GM21737 (cell line): ENCODE data around the gene KRTAP26-1.

Experiments used
- ATAC-seq: cut with Tn5 transposase; IDR thresholded peaks from one replicate; pipeline ENCODE4 v1.9.1; 2021; ENCODE audit warnings: mild to moderate bottlenecking, moderate library complexity; ENCODE audit not compliant: unreplicated experiment

Gene KRTAP26-1

GRCh38 chr21:30320215-30320614 lies at the start of gene KRTAP26-1:
Gene KRTAP26-1, minus strand, starts transcription at chr21:30320315. Its CDS starts 280 bp downstream, at chr21:30320035.
- ATAC-seq = no peak

- no peak for ATAC-seq
Measured at GRCh38 chr21:30355906-30356305, 35.8 kb upstream of the KRTAP26-1 start.

GRCh38 chr21:30354308-30355005 lies 34.3 kb upstream of the KRTAP26-1 start:
- ATAC-seq = no peak

- no peak for ATAC-seq
Measured at GRCh38 chr21:30351534-30351933, 31.4 kb upstream of the KRTAP26-1 start.

GRCh38 chr21:30349572-30349971 lies 29.5 kb upstream of the KRTAP26-1 start:
- ATAC-seq = no peak

- ATAC-seq = no peak
Measured at GRCh38 chr21:30348506-30348905, 28.4 kb upstream of the KRTAP26-1 start, which contains the start of gene KRTAP23-1. Gene KRTAP23-1, minus strand, starts transcription at chr21:30348606. Its CDS starts 0 bp downstream, at chr21:30348606.

GRCh38 chr21:30345014-30345413 lies 24.9 kb upstream of the KRTAP26-1 start:
- no peak for ATAC-seq

- ATAC-seq = no peak
Measured at GRCh38 chr21:30340714-30341573, 20.8 kb upstream of the KRTAP26-1 start.

GRCh38 chr21:30338717-30339116 lies 18.6 kb upstream of the KRTAP26-1 start:
- ATAC-seq = no peak

- no peak for ATAC-seq
Measured at GRCh38 chr21:30337772-30338171, 17.7 kb upstream of the KRTAP26-1 start.

- ATAC-seq = no peak
Measured at GRCh38 chr21:30337276-30337744, 17.2 kb upstream of the KRTAP26-1 start, which contains the start of gene KRTAP27-1. Gene KRTAP27-1, minus strand, starts transcription at chr21:30337694. Its CDS starts 26 bp downstream, at chr21:30337668.

GRCh38 chr21:30336596-30336995 lies 16.5 kb upstream of the KRTAP26-1 start:
- ATAC-seq = no peak

- no peak for ATAC-seq
Measured at GRCh38 chr21:30333736-30334135, 13.6 kb upstream of the KRTAP26-1 start.

- no peak for ATAC-seq
Measured at GRCh38 chr21:30332681-30333080, 12.6 kb upstream of the KRTAP26-1 start.

- no peak for ATAC-seq
Measured at GRCh38 chr21:30329203-30329875, 9.2 kb upstream of the KRTAP26-1 start.

- ATAC-seq = no peak
Measured at GRCh38 chr21:30326390-30326789, 6.3 kb upstream of the KRTAP26-1 start.

- ATAC-seq = no peak
Measured at GRCh38 chr21:30315701-30316100, 4.4 kb downstream of the KRTAP26-1 start.

GRCh38 chr21:30306884-30307283 lies 13.2 kb downstream of the KRTAP26-1 start:
- ATAC-seq = no peak

GRCh38 chr21:30305136-30305535 lies 15.0 kb downstream of the KRTAP26-1 start:
- no peak for ATAC-seq

- no peak for ATAC-seq
Measured at GRCh38 chr21:30289215-30289614, 30.9 kb downstream of the KRTAP26-1 start, which contains the start of gene KRTAP25-1. Gene KRTAP25-1, minus strand, starts transcription at chr21:30289514. Its CDS starts 24 bp downstream, at chr21:30289490.

GRCh38 chr21:30282850-30283249 lies 37.3 kb downstream of the KRTAP26-1 start, which contains the start of gene KRTAP24-1:
Gene KRTAP24-1, minus strand, starts transcription at chr21:30282950. Its CDS starts 18 bp downstream, at chr21:30282932.
- no peak for ATAC-seq
